OCI-LY3 (cell line): ENCODE measurements around the gene CCDC158.

Source experiments
- H2AFZ ChIP-seq: fragments of 200-600, 300-600 bp; shearing (Covaris generic); 2 replicates; pipeline ENCODE4 v1.6.0; 2014; ENCODE audit warnings: antibody characterized with exemption, low read depth, low read length
- H3K27ac ChIP-seq: fragments of 200-600, 300-600 bp; sonication (generic); 2 replicates; pipeline ENCODE4 v1.5.1; 2014; ENCODE audit warnings: mild to moderate bottlenecking, low read length, moderate library complexity, mixed read lengths
- H3K27me3 ChIP-seq: fragments of 200-600, 300-600 bp; sonication (generic); 2 replicates; pipeline ENCODE4 v1.6.1; 2014; ENCODE audit warnings: low read depth, low read length, mixed read lengths
- H3K36me3 ChIP-seq: fragments of 200-600, 300-600 bp; sonication (generic); replicated peaks from 2 replicates; pipeline ENCODE3; 2014; ENCODE audit warnings: low read depth, low read length, mixed read lengths
- H3K4me1 ChIP-seq: fragments of 300-600, 200-600 bp; sonication (generic); 2 replicates; pipeline ENCODE4 v1.6.1; 2014; ENCODE audit warnings: low read length, mixed read lengths
- H3K4me2 ChIP-seq: fragments of 200-600, 300-600 bp; sonication (generic); 2 replicates; pipeline ENCODE4 v1.6.1; 2014; ENCODE audit warnings: low read length, mixed read lengths
- H3K4me3 ChIP-seq: fragments of 300-600, 200-600 bp; sonication (generic); 2 replicates; pipeline ENCODE4 v1.5.1; 2014; ENCODE audit warnings: antibody characterized with exemption, mild to moderate bottlenecking, low read length, moderate library complexity
- H3K79me2 ChIP-seq: fragments of 300-600, 200-600 bp; shearing (Covaris generic); 2 replicates; pipeline ENCODE4 v1.6.1; 2014; ENCODE audit warnings: mild to moderate bottlenecking, low read length, mixed read lengths
- H3K9ac ChIP-seq: fragments of 300-600, 200-600 bp; shearing (Covaris generic); 2 replicates; pipeline ENCODE4 v1.6.0; 2014; ENCODE audit warnings: mild to moderate bottlenecking, low read length, moderate library complexity
- H3K9me3 ChIP-seq: fragments of 200-600, 300-600 bp; shearing (Covaris generic); 2 replicates; pipeline ENCODE4 v1.6.1; 2014; ENCODE audit warnings: low read length, mixed read lengths; ENCODE audit not compliant: insufficient read depth
- H4K20me1 ChIP-seq: fragments of 200-600, 300-600 bp; sonication (generic); 2 replicates; pipeline ENCODE4 v1.6.1; 2016; ENCODE audit warnings: low read length, mixed read lengths; ENCODE audit not compliant: insufficient read depth
- CTCF ChIP-seq: fragments of 200-600, 300-600 bp; sonication (generic); IDR thresholded peaks from 2 replicates; pipeline ENCODE4 v1.5.1; 2014; ENCODE audit warnings: antibody characterized with exemption, low read length, low read depth
- EZH2phosphoT487 ChIP-seq: fragments of 200-600 bp; shearing (Covaris generic); IDR thresholded peaks from 2 replicates; pipeline ENCODE4 v1.6.1; 2018; ENCODE audit warnings: antibody characterized with exemption, mixed run types, low read depth

Gene CCDC158

GRCh38 chr4:76309939-76310550, 110.9 kb downstream of the CCDC158 start:
- no peaks in the 10 kb centered on the region for H3K79me2 ChIP-seq
- 0 out of 2 replicates have a peak, but pooled peaks cover 8% of the 10 kb centered on the region for H3K4me1 ChIP-seq
- H3K9me3 ChIP-seq: no peaks in the 10 kb centered on the region

GRCh38 chr4:76308548-76308947, 112.4 kb downstream of the CCDC158 start:
- Histone ChIP-seq H3K4me3 (no peak overlapping the region), H3K79me2 (no peaks in the 10 kb centered on the region), H3K27ac (no peak overlapping the region), H3K9ac (no peak overlapping the region), H3K27me3 (0 out of 2 replicates have a peak, but pooled peaks cover 4% of the 10 kb centered on the region), H3K4me1 (0 out of 2 replicates have a peak, but pooled peaks cover 8% of the 10 kb centered on the region), H3K4me2 (no peak overlapping the region), H3K36me3 (no peaks in the 10 kb centered on the region), H3K9me3 (no peaks in the 10 kb centered on the region), H4K20me1 (no peaks in the 10 kb centered on the region), H2AFZ (no peak overlapping the region)
- TF ChIP-seq CTCF: no peak
- TF ChIP-seq EZH2phosphoT487: no peak

More at GRCh38 chr4:76309939-76310550, 110.9 kb downstream of the CCDC158 start:
- TF ChIP-seq CTCF (no peak), EZH2phosphoT487 (no peak)
- no peak overlapping the region for H2AFZ ChIP-seq
- H3K27me3 ChIP-seq: 0 out of 2 replicates have a peak, but pooled peaks cover 4% of the 10 kb centered on the region
- H4K20me1 ChIP-seq: no peaks in the 10 kb centered on the region
- H3K9ac ChIP-seq: no peak overlapping the region
- H3K4me3 ChIP-seq: no peak overlapping the region
- H3K36me3 ChIP-seq: no peaks in the 10 kb centered on the region
- H3K4me2 ChIP-seq: no peak overlapping the region
- H3K27ac ChIP-seq: no peak overlapping the region

- H4K20me1 ChIP-seq: no peaks in the 10 kb centered on the region
- no peak overlapping the region for H3K27ac ChIP-seq
- H3K27me3 ChIP-seq: 0 out of 2 replicates have a peak, but pooled peaks cover 4% of the 10 kb centered on the region
- 0 out of 2 replicates have a peak, but pooled peaks cover 8% of the 10 kb centered on the region for H3K4me1 ChIP-seq
- H3K9me3 ChIP-seq: no peaks in the 10 kb centered on the region
- no peak overlapping the region for H3K9ac ChIP-seq
- H3K4me3 ChIP-seq: no peak overlapping the region
- no peak overlapping the region for H2AFZ ChIP-seq
- no peaks in the 10 kb centered on the region for H3K79me2 ChIP-seq
- TF ChIP-seq EZH2phosphoT487: no peak
- TF ChIP-seq CTCF: no peak
- H3K36me3 ChIP-seq: no peaks in the 10 kb centered on the region
- no peak overlapping the region for H3K4me2 ChIP-seq
Observed at GRCh38 chr4:76307660-76308014, 113.3 kb downstream of the CCDC158 start.

- Histone ChIP-seq H3K27ac (no peak overlapping the region), H2AFZ (no peak overlapping the region), H3K4me2 (no peak overlapping the region), H3K9ac (no peak overlapping the region), H4K20me1 (no peaks in the 10 kb centered on the region), H3K4me1 (peaks cover 8% of the 10 kb centered on the region), H3K9me3 (no peaks in the 10 kb centered on the region), H3K4me3 (no peak overlapping the region), H3K79me2 (no peaks in the 10 kb centered on the region), H3K36me3 (no peaks in the 10 kb centered on the region), H3K27me3 (0 out of 2 replicates have a peak, but pooled peaks cover 4% of the 10 kb centered on the region)
- no peak for TF ChIP-seq CTCF
- TF ChIP-seq EZH2phosphoT487: no peak
Observed at GRCh38 chr4:76306882-76307659, 113.9 kb downstream of the CCDC158 start.
